GM12872 (cell line): Measurements from ENCODE around the gene SARDH.

Experiments
- TF ChIP-seq, protein P1 (sequence below): IDR thresholded peaks from 3 replicates; pipeline ENCODE4 v1.5.1; 2011; ENCODE audit warnings: low read depth, mild to moderate bottlenecking, low read length, moderate library complexity; ENCODE audit not compliant: insufficient read depth

SARDH gene

DNA sequence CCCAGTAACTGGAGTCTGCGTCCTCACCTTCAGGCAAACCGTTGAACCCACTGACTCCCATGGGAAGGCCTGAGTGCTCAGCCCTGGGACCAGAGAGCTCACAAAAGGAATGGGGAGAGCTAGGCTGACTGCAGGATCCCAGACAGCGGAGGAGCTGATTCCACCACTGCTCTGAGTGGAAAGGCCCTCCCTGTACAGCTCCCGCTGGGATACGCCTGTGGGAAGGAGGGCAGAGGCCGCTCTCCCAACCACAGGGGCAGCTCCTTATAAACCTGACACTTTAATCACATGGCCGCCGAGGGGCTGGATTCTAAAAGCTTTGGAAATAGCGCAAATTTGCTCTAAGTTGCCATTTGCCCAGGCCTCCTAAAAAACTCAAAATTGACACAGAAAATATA, 64.9 kb downstream of the SARDH start:
- TF ChIP-seq, protein P1, sequence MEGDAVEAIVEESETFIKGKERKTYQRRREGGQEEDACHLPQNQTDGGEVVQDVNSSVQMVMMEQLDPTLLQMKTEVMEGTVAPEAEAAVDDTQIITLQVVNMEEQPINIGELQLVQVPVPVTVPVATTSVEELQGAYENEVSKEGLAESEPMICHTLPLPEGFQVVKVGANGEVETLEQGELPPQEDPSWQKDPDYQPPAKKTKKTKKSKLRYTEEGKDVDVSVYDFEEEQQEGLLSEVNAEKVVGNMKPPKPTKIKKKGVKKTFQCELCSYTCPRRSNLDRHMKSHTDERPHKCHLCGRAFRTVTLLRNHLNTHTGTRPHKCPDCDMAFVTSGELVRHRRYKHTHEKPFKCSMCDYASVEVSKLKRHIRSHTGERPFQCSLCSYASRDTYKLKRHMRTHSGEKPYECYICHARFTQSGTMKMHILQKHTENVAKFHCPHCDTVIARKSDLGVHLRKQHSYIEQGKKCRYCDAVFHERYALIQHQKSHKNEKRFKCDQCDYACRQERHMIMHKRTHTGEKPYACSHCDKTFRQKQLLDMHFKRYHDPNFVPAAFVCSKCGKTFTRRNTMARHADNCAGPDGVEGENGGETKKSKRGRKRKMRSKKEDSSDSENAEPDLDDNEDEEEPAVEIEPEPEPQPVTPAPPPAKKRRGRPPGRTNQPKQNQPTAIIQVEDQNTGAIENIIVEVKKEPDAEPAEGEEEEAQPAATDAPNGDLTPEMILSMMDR, result no peak

DNA sequence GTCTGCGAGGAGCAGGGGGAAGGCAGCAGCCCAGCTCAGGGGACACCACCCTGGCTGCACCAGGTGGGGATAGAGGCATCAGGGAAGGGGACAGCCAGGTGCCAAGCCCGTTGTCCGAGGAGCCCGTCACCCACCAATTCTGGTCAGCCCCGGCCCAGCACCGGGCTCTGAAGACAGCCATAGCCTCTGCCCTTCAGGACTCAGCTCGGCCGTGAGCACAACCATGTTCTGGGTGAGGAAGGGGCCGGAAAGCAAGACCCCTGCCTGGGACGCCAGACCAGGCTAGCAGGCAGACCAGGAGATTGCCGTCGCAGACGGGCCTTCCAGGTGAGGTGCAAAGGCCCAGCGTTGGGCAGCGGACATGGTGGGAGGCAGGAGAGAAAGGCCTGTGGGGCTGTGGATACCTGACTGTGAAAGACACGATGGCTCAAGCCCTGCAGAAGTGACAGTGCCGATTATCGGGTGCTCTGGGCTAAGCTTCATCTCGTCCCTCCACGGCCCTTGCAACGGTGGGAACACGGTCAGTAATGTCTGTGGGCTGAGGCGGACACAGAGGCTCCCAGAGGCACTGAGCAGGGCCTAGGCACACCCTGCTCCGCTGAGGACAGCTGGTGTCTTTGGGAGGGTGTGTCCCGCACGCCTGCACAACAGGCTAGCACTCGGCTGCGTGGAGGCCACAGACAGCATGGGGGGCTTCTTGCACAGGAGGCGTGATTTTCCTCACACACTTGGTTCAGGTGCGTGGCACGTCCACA, 65.5 kb downstream of the SARDH start:
- TF ChIP-seq, protein P1, result no peak

DNA sequence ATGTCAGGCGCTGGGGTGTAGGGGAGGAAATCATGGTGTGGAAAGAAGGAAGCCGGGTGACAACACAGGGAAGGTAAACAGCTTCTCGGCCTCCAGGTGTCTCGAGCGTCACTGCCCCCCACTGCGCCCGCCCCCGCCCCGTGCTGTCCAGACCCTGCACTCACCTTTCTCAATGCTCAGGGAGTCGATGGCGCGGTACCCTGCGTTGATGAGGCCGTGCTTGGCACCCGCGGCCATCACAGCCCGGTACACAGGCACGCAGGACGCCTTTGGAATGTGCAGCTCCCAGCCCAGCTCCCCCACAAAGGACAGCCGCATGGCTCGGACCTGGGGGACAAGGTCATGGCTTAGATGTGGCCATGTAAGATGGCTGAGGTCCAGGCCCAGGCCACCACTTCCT, 66.8 kb downstream of the SARDH start:
- TF ChIP-seq, protein P1, result no peak

DNA sequence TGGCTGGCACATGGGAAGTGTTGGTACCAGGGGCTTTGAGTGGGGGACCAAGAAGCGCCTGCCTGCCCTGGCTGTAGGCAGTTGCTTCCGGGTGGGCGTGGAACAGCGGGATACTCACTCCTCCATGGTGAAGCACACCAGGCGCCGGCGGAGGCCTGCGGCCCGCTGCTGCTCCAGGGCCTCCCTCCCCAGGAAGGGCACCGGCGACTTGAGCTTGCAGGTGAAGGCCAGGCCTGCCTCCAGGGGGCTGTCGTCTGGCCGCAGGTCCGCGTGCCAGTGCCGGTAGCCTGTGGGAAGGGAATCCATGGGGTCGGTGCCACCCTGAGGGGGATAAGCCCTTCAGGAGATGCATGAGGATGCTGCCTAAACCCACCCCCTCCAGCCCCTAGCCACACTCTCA, 67.7 kb downstream of the SARDH start:
- TF ChIP-seq, protein P1, result no peak

DNA sequence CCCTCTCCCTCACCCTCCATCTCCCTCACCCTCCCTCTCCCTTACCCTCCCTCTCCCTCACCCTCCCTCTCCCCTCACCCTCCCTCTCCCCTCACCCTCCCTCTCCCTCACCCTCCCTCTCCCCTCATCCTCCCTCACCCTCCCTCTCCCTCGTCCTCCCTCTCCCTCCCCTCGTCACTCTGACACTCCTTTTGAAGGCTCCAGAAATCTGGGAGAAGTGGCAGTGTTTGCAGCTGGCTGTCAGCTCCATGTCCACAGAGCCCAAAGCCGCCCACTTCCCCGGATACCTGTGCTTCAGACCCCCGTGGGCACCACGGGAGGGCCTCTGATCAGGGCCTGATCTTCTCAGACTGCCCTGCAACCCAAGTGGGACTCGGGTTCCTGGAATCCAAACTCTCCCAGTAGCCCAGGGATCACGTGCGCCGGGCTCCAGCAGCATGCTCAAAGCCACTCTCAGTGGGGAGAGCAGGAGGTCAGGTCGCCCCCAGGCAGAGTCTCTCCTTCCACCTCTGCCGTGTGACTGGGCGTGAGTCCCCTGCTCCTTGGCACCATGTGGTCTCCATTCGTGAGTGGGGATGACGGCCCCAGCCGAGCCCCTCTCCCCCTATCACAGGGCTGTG, 68.9 kb downstream of the SARDH start:
- TF ChIP-seq, protein P1, result no peak

DNA sequence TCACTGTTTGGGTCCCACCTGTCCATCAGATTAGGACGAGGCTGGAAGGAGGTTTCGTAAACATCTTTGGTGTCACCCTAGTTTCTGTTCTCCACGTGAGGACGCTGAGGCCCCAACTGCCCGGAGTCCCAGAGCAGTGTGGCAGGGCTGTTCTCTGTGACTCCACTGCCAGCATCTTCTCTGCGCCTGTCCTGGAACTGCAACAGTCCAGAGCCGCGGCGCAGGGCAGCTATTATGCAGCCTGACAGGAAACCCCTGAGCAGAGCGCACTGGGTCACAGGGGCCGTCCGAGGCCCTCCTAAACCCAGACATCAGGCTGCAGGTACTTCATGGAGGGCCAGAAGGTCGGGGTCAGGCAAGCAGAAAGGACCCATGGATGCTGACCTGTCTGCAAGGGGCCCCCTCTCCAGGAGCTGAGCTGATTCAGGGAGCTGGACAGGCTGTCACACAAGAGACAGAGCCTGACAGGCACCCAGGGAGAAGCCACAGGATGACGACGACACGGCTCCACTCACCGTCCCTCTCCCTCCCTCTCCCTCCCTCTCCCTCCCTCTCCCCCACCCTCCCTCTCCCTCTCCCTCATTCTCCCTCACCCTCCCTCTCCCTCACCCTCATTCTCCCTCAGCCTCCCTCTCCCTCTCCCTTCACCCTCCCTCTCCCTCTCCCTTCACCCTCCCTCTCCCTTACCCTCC, 70.2 kb downstream of the SARDH start:
- TF ChIP-seq, protein P1, result no peak

DNA sequence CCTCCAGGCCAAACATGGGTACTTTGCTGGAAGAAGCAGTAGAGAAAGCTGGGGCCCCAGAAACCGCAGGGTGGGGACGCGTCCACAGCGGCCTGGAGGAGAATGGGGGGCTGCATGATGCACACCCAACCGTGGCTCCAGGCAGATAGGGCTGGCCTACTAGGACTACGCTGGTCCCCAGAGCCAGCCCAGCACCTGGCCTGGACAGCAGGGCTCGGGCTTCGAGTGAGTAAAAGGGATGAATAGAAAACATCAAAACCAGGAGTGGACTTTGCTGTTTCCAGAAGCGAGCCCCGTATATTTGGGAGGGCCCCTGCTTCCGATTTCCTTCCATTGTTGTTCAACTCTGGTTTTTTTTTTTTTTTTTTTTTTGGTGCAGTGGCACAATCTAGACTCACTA, 71.3 kb downstream of the SARDH start:
- TF ChIP-seq, protein P1, result no peak
